Uterus (tissue), 4 donors: ENCODE measurements around the gene SCN1B. TPM values are rescaled to one million over a fixed set of nuclear protein-coding genes. Genes with fewer than 3 reads are reported as not detected.

ENCODE experiments used
- DNase-seq, 2 donors: peaks; one replicate each; pipeline ENCODE4 v3.0.0-alpha.2; 2019 to 2020
- H3K27ac ChIP-seq, 2 donors: fragments of 200-600 bp; sonication (generic); 1 replicate in 1 of 2; 2 replicates in 1 of 2; pipeline ENCODE4 v1.5.1; 2016 to 2018
- H3K27me3 ChIP-seq, 2 donors: fragments of 200-600 bp; sonication (generic); one replicate each; pipeline ENCODE4 v1.5.1; 2018 to 2019; ENCODE audit warnings: control low read depth in 1 of 2
- H3K36me3 ChIP-seq, 2 donors: fragments of 200-600 bp; sonication (generic); one replicate each; pipeline ENCODE4 v1.5.1; 2019; ENCODE audit warnings: control low read depth in 1 of 2
- H3K4me1 ChIP-seq, 2 donors: fragments of 200-600 bp; sonication (generic); one replicate each; pipeline ENCODE4 v1.5.1; 2018 to 2019; ENCODE audit warnings: control low read depth in 1 of 2
- H3K4me3 ChIP-seq, 2 donors: fragments of 200-600 bp; sonication (generic); 1 replicate in 1 of 2; 2 replicates in 1 of 2; pipeline ENCODE4 v1.5.1; 2018 to 2019; ENCODE audit warnings: mild to moderate bottlenecking in 1 of 2
- H3K9me3 ChIP-seq, 2 donors: fragments of 200-600 bp; sonication (generic); one replicate each; pipeline ENCODE4 v1.5.1; 2019; ENCODE audit warnings: control low read depth in 1 of 2
- CTCF ChIP-seq, 4 experiments: fragments of 200-600 bp in 2 of 4; fragments of 450-650 bp in 2 of 4; sonication (generic) in 2 of 4; IDR thresholded peaks; one replicate each; pipeline ENCODE4 v1.5.1; 2016 to 2019; ENCODE audit warnings: antibody characterized with exemption in 4 of 4, mild to moderate bottlenecking in 2 of 4, moderate library complexity in 1 of 4
- POLR2A ChIP-seq, 2 donors: fragments of 450-650 bp; IDR thresholded peaks; one replicate each; pipeline ENCODE4 v1.6.1; 2016; ENCODE audit warnings: antibody characterized with exemption in 2 of 2, mild to moderate bottlenecking in 1 of 2, moderate library complexity in 1 of 2
- intact Hi-C: fragments of 100-400 bp; cut with DNase I; formaldehyde crosslinking; loops from one replicate; pipeline ENCODE4 v1.15.1; 2023; ENCODE audit warnings: low total_unique reads
- total RNA-seq, 4 donors: library from RNA; depleted of rRNA in 3 of 4; stranded (reverse); fragments of >200 nt in 3 of 4; gene quantifications; one replicate each; pipeline versions ENCODE4 v1.1.0 to v1.2.4, GENCODE V29; 2014 to 2023
- donor health status: DM: yes; HTN: yes; CAD: no.

SCN1B gene
- total RNA-seq, 4 donors from 2014 or later = 0.26 to 15.2 (median 0.78) TPM

GRCh38 chr19:35077411-35078223, 47.3 kb downstream of the SCN1B start:
- no peak for DNase-seq
- intact Hi-C loops = no loop called here
- no peaks in the 10 kb centered on the region for H3K9me3 ChIP-seq
- no peaks in the 10 kb centered on the region for H3K27me3 ChIP-seq
- no peak overlapping the region for H3K27ac ChIP-seq
- TF ChIP-seq POLR2A (IDR thresholded peaks at IDR 0.05) (no peak), CTCF (IDR thresholded peaks at IDR 0.05) (no peak)
- no peaks in the 10 kb centered on the region for H3K4me1 ChIP-seq
- no peaks in the 10 kb centered on the region for H3K36me3 ChIP-seq
- H3K4me3 ChIP-seq = no peak overlapping the region

GRCh38 chr19:35079826-35080225, 49.6 kb downstream of the SCN1B start:
- Histone ChIP-seq H3K36me3 (no peaks in the 10 kb centered on the region), H3K27ac (no peak overlapping the region), H3K4me3 (no peak overlapping the region), H3K4me1 (no peaks in the 10 kb centered on the region), H3K27me3 (no peaks in the 10 kb centered on the region), H3K9me3 (no peaks in the 10 kb centered on the region)
- DNase-seq = no peak
- intact Hi-C loops = no loop called here
- TF ChIP-seq POLR2A (IDR thresholded peaks at IDR 0.05) (no peak), CTCF (IDR thresholded peaks at IDR 0.05) (no peak)

GRCh38 chr19:35080613-35081170, 50.4 kb downstream of the SCN1B start:
- H3K4me1 ChIP-seq = no peaks in the 10 kb centered on the region
- intact Hi-C loops = no loop called here

DNA sequence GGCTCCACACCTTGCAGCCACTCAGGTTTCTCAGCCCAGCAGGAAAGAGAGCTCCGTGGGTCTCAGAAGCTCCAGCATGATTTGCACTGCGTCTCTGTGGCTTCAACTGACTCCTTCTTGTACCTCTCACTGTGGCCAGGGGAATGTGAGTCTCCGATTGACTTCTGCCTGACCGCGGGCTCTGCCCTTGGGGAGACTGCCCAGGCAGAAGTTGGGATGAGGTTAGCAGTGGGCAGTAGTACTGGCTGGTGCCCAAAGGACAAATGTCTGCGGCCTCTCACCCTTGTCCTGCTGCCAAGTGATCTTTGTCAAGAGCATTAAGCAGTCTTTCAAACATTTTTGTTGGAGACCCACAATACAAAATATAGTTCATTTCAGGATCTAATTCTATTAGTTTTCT, 50.9 kb downstream of the SCN1B start:
- H3K4me1 ChIP-seq = no peaks in the 10 kb centered on the region
- intact Hi-C loops = no loop called here
- TF ChIP-seq CTCF (IDR thresholded peaks at IDR 0.05) = no peak
- no peak for TF ChIP-seq POLR2A (IDR thresholded peaks at IDR 0.05)
- H3K27me3 ChIP-seq = no peaks in the 10 kb centered on the region
- H3K9me3 ChIP-seq = no peaks in the 10 kb centered on the region
- no peak overlapping the region for H3K4me3 ChIP-seq
- no peaks in the 10 kb centered on the region for H3K36me3 ChIP-seq
- no peak overlapping the region for H3K27ac ChIP-seq
- DNase-seq = no peak

More at GRCh38 chr19:35080613-35081170, 50.4 kb downstream of the SCN1B start:
- TF ChIP-seq CTCF (IDR thresholded peaks at IDR 0.05) (no peak), POLR2A (IDR thresholded peaks at IDR 0.05) (no peak)
- Histone ChIP-seq H3K27ac (no peak overlapping the region), H3K27me3 (no peaks in the 10 kb centered on the region), H3K9me3 (no peaks in the 10 kb centered on the region), H3K36me3 (no peaks in the 10 kb centered on the region), H3K4me3 (no peak overlapping the region)
- DNase-seq = no peak
